Measurements from ENCODE around the gene KIF1A. TPM values are rescaled to one million over a fixed set of nuclear protein-coding genes. Genes with fewer than 3 reads are reported as not detected.

The KIF1A gene
- total and polyA plus RNA-seq, 2 of the 8 experiments (the other 6 are each of a cell fraction or from before 2014, with no cell fraction given): 61.3 to 281 TPM

- no peak for TF ChIP-seq NANOG (IDR thresholded peaks at IDR 0.05; ENCODE audit: insufficient read depth, low read depth, low read length, poor library complexity, severe bottlenecking)
- TF ChIP-seq, protein P1, sequence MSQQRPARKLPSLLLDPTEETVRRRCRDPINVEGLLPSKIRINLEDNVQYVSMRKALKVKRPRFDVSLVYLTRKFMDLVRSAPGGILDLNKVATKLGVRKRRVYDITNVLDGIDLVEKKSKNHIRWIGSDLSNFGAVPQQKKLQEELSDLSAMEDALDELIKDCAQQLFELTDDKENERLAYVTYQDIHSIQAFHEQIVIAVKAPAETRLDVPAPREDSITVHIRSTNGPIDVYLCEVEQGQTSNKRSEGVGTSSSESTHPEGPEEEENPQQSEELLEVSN (IDR thresholded peaks at IDR 0.05): no peak
These were observed 91.7 kb downstream of the KIF1A start (continued) for GRCh38 chr2:240728361-240728760.
